Body of pancreas (tissue), 4 donors: Measurements from ENCODE around the gene USF3.

Experiments
- POLR2A ChIP-seq, 3 donors: fragments of 450-650 bp; IDR thresholded peaks; one replicate each; pipeline ENCODE4 v1.6.1; 2016; ENCODE audit warnings: antibody characterized with exemption in 3 of 3, mild to moderate bottlenecking in 2 of 3
- TF ChIP-seq, protein P1 (sequence below), 7 experiments: fragments of 450-650 bp in 4 of 7; fragments of 200-600 bp in 3 of 7; sonication (generic) in 3 of 7; IDR thresholded peaks; one replicate each; pipeline ENCODE4 v1.5.1; 2016 to 2019; ENCODE audit warnings: antibody characterized with exemption in 7 of 7

- TF ChIP-seq POLR2A (IDR thresholded peaks at IDR 0.05), result no peak
- TF ChIP-seq, protein P1, sequence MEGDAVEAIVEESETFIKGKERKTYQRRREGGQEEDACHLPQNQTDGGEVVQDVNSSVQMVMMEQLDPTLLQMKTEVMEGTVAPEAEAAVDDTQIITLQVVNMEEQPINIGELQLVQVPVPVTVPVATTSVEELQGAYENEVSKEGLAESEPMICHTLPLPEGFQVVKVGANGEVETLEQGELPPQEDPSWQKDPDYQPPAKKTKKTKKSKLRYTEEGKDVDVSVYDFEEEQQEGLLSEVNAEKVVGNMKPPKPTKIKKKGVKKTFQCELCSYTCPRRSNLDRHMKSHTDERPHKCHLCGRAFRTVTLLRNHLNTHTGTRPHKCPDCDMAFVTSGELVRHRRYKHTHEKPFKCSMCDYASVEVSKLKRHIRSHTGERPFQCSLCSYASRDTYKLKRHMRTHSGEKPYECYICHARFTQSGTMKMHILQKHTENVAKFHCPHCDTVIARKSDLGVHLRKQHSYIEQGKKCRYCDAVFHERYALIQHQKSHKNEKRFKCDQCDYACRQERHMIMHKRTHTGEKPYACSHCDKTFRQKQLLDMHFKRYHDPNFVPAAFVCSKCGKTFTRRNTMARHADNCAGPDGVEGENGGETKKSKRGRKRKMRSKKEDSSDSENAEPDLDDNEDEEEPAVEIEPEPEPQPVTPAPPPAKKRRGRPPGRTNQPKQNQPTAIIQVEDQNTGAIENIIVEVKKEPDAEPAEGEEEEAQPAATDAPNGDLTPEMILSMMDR (IDR thresholded peaks at IDR 0.05), result no peak
Measured at GRCh38 chr3:113717308-113717707, 20.9 kb upstream of the USF3 start.
